CD14-positive monocyte (primary cell): ENCODE measurements around the gene TBC1D12. TPM values are rescaled to one million over a fixed set of nuclear protein-coding genes. Genes with fewer than 3 reads are reported as not detected.

ENCODE experiments used
- DNase-seq, 3 donors: peaks; one replicate each; pipeline ENCODE4 v3.0.0-alpha.2; 2011 to 2022
- H2AFZ ChIP-seq: 2 replicates; pipeline ENCODE4 v1.6.0; 2012; ENCODE audit warnings: mild to moderate bottlenecking, low read depth, low read length, inconsistent platforms; ENCODE audit not compliant: insufficient read depth, poor library complexity, severe bottlenecking
- H3K27ac ChIP-seq, 2 donors: 1 replicate in 1 of 2; 2 replicates in 1 of 2; pipeline ENCODE4 v1.5.1; 2012 to 2013; ENCODE audit warnings: low read length in 2 of 2, control low read depth in 1 of 2, inconsistent platforms in 1 of 2, low read depth in 1 of 2, mild to moderate bottlenecking in 1 of 2
- H3K27me3 ChIP-seq, 2 donors: one replicate each; pipeline versions ENCODE4 v1.6.0 to v1.6.1; 2011 to 2013; ENCODE audit warnings: low read length in 2 of 2; ENCODE audit not compliant: control insufficient read depth in 2 of 2, insufficient read depth in 2 of 2
- H3K36me3 ChIP-seq, 2 donors: replicated peaks in 1 of 2; 1 replicate in 1 of 2; 2 replicates in 1 of 2; pipeline versions ENCODE4 v1.5.1 to v1.6.1; 2012 to 2013; ENCODE audit warnings: low read length in 2 of 2, control low read depth in 1 of 2, inconsistent platforms in 1 of 2, mild to moderate bottlenecking in 1 of 2; ENCODE audit not compliant: insufficient read depth in 2 of 2, control insufficient read depth in 1 of 2
- H3K4me1 ChIP-seq, 2 donors: 1 replicate in 1 of 2; 2 replicates in 1 of 2; pipeline versions ENCODE4 v1.5.1 to v1.6.1; 2012 to 2013; ENCODE audit warnings: low read length in 2 of 2, control low read depth in 1 of 2, inconsistent platforms in 1 of 2, mild to moderate bottlenecking in 1 of 2, moderate library complexity in 1 of 2; ENCODE audit not compliant: insufficient read depth in 2 of 2, control insufficient read depth in 1 of 2
- H3K4me2 ChIP-seq: replicated peaks from 2 replicates; pipeline ENCODE3; 2012; ENCODE audit warnings: low read length, moderate library complexity, mild to moderate bottlenecking; ENCODE audit not compliant: poor library complexity, severe bottlenecking; ENCODE audit errors: extremely low read depth
- H3K4me3 ChIP-seq, 3 experiments: fragments of 200-600 bp in 1 of 3; sonication (generic) in 1 of 3; replicated peaks in 1 of 3; 1 replicate in 2 of 3; 2 replicates in 1 of 3; pipeline ENCODE4 v1.5.1; 2011 to 2013; ENCODE audit warnings: low read length in 3 of 3, mild to moderate bottlenecking in 3 of 3, control low read depth in 2 of 3, low read depth in 2 of 3, inconsistent platforms in 1 of 3, moderate library complexity in 1 of 3
- H3K79me2 ChIP-seq: 2 replicates; pipeline ENCODE4 v1.6.0; 2012; ENCODE audit warnings: mild to moderate bottlenecking, control low read depth, inconsistent platforms, low read length, moderate library complexity; ENCODE audit not compliant: insufficient read depth
- H3K9ac ChIP-seq: 2 replicates; pipeline ENCODE4 v1.6.0; 2017; ENCODE audit warnings: low read length, mild to moderate bottlenecking; ENCODE audit not compliant: insufficient read depth, poor library complexity, severe bottlenecking
- H3K9me3 ChIP-seq, 2 donors: replicated peaks in 1 of 2; 1 replicate in 1 of 2; 2 replicates in 1 of 2; pipeline versions ENCODE4 v1.5.1 to v1.6.1; 2012 to 2013; ENCODE audit warnings: low read length in 2 of 2, control low read depth in 1 of 2; ENCODE audit not compliant: control insufficient read depth in 1 of 2, insufficient read depth in 1 of 2
- H4K20me1 ChIP-seq: 2 replicates; pipeline ENCODE4 v1.6.0; 2012; ENCODE audit warnings: mild to moderate bottlenecking, low read length, control low read depth, moderate library complexity; ENCODE audit not compliant: insufficient read depth
- H3K27ac Mint-ChIP-seq, 7 donors: one replicate each; pipeline ENCODE4 v1.8.0; 2020; ENCODE audit warnings: mild to moderate bottlenecking in 7 of 7, mixed read lengths in 7 of 7, moderate library complexity in 6 of 7, inconsistent platforms in 2 of 7
- H3K27me3 Mint-ChIP-seq, 3 donors: one replicate each; pipeline ENCODE4 v1.8.0; 2021 to 2022; ENCODE audit warnings: low read depth in 3 of 3, mild to moderate bottlenecking in 3 of 3, mixed read lengths in 3 of 3, moderate library complexity in 3 of 3, inconsistent platforms in 1 of 3
- H3K36me3 Mint-ChIP-seq, 2 donors: one replicate each; pipeline ENCODE4 v1.8.0; 2020; ENCODE audit warnings: mixed read lengths in 2 of 2, inconsistent platforms in 1 of 2, mild to moderate bottlenecking in 1 of 2
- H3K4me1 Mint-ChIP-seq: one replicate; pipeline ENCODE4 v1.8.0; 2020; ENCODE audit warnings: mild to moderate bottlenecking, mixed read lengths
- H3K4me3 Mint-ChIP-seq, 2 donors: one replicate each; pipeline ENCODE4 v1.8.0; 2020; ENCODE audit warnings: mild to moderate bottlenecking in 2 of 2, mixed read lengths in 2 of 2, moderate library complexity in 1 of 2
- H3K9me3 Mint-ChIP-seq, 7 donors: one replicate each; pipeline ENCODE4 v1.8.0; 2020 to 2022; ENCODE audit warnings: mixed read lengths in 7 of 7, mild to moderate bottlenecking in 6 of 7, moderate library complexity in 6 of 7, inconsistent platforms in 2 of 7
- WGBS: methylation state at CpG from one replicate; pipeline ENCODE4 v1.1.5; 2013; ENCODE audit warnings: missing lambda C conversion rate; ENCODE audit not compliant: insufficient coverage; 5-methylcytosine and 5-hydroxymethylcytosine counted together
- intact Hi-C, 2 donors: fragments of 100-400 bp; cut with micrococcal nuclease; formaldehyde crosslinking; loops; one replicate each; pipeline versions ENCODE4 v1.15.0 to v1.15.1; 2023
- polyA plus RNA-seq, 3 donors: library from polyadenylated mRNA; depleted of rRNA in 1 of 3; unstranded in 2 of 3; stranded (reverse) in 1 of 3; fragments of 300-500 nt in 2 of 3; fragments of >200 nt in 1 of 3; fragmentation: Illumina TruSeq in 2 of 3; gene quantifications; 1 replicate in 2 of 3; 2 replicates in 1 of 3; pipeline ENCODE4 v1.2.3, GENCODE V29; 2012 to 2021
- TF ChIP-seq, protein P1 (sequence below): fragments of 200-600 bp; IDR thresholded peaks from one replicate; pipeline ENCODE4 v1.8.0; 2022; ENCODE audit warnings: antibody characterized with exemption, mild to moderate bottlenecking

TBC1D12 gene
- polyA plus RNA-seq, 3 donors: 3.1 to 10.5 (median 3.4) TPM

DNA sequence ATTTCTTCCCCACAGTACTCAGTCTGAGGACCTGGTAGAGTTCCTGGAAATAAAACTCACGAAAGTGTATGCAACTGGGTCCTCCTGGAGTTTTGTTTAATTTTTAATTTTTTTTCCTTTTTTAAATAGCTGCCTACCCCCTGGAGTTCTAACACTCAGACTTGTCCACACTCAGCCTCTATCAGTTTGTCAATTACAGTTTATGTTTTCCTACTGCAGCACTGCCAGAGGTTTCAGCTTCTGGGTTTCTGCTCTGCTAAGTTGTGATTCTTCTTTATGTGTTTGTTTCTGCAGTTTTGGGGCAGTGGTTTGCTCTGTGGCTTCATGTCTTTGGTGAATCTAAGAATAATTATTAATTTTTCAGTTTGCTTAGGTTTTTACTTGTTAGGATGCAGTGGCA is 59.2 kb downstream of the TBC1D12 start:
- no peak overlapping the region for H3K27ac ChIP-seq
- H3K27me3 ChIP-seq: no peaks in the 10 kb centered on the region
- H3K4me3 Mint-ChIP-seq: no peak overlapping the region
- no peaks in the 10 kb centered on the region for H3K4me1 ChIP-seq
- H3K9me3 Mint-ChIP-seq: peaks cover 14 to 32% (median 27%) of the 10 kb centered on the region in 7 donors
- H3K27me3 Mint-ChIP-seq: peaks cover 0 to 2% (median 0%) of the 10 kb centered on the region in 3 donors
- no peak overlapping the region for H3K9ac ChIP-seq
- no peak for DNase-seq
- H3K36me3 Mint-ChIP-seq: peaks cover 4 to 11% of the 10 kb centered on the region in 2 donors
- H4K20me1 ChIP-seq: no peaks in the 10 kb centered on the region
- H3K27ac Mint-ChIP-seq: no peak overlapping the region
- no peak overlapping the region for H3K4me3 ChIP-seq
- TF ChIP-seq, protein P1, sequence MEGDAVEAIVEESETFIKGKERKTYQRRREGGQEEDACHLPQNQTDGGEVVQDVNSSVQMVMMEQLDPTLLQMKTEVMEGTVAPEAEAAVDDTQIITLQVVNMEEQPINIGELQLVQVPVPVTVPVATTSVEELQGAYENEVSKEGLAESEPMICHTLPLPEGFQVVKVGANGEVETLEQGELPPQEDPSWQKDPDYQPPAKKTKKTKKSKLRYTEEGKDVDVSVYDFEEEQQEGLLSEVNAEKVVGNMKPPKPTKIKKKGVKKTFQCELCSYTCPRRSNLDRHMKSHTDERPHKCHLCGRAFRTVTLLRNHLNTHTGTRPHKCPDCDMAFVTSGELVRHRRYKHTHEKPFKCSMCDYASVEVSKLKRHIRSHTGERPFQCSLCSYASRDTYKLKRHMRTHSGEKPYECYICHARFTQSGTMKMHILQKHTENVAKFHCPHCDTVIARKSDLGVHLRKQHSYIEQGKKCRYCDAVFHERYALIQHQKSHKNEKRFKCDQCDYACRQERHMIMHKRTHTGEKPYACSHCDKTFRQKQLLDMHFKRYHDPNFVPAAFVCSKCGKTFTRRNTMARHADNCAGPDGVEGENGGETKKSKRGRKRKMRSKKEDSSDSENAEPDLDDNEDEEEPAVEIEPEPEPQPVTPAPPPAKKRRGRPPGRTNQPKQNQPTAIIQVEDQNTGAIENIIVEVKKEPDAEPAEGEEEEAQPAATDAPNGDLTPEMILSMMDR: no peak
- peaks cover 0 to 19% of the 10 kb centered on the region in 2 donors for H3K36me3 ChIP-seq
- no CpG with 5 or more reads among the region's 1 CpG for WGBS
- peaks cover 19 to 22% of the 10 kb centered on the region in 2 donors for H3K9me3 ChIP-seq
- H2AFZ ChIP-seq: no peak overlapping the region
- H3K4me2 ChIP-seq: no peak overlapping the region
- intact Hi-C loops: no loop called here
- no peaks in the 10 kb centered on the region for H3K4me1 Mint-ChIP-seq
- no peaks in the 10 kb centered on the region for H3K79me2 ChIP-seq

DNA sequence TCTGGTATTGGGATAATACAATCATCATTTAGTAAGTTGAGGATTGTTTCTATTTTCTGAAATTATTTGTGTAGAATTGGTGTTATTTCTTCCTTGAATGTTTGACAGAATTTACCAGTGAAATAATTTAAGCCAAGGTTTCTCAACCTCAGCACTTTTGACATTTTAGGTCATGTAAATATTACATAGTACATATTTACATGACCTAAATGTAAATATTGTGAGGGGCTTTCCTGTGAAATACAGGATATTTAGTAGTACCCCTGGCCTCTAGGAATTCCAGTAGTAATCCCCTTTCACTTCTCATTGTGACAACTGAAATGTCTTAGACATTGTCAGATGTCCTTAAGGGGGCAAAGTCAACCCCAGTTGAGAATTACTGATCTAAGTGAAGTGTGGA is 59.8 kb downstream of the TBC1D12 start:
- TF ChIP-seq, protein P1: no peak
- no peak overlapping the region for H3K4me2 ChIP-seq
- peaks cover 4 to 11% of the 10 kb centered on the region in 2 donors for H3K36me3 Mint-ChIP-seq
- H3K4me3 Mint-ChIP-seq: no peak overlapping the region
- H2AFZ ChIP-seq: no peak overlapping the region
- peaks cover 14 to 32% (median 27%) of the 10 kb centered on the region in 7 donors for H3K9me3 Mint-ChIP-seq
- no peaks in the 10 kb centered on the region for H3K4me1 Mint-ChIP-seq
- no peaks in the 10 kb centered on the region for H3K4me1 ChIP-seq
- peaks cover 0 to 2% (median 0%) of the 10 kb centered on the region in 3 donors for H3K27me3 Mint-ChIP-seq
- H3K36me3 ChIP-seq: peaks cover 0 to 19% of the 10 kb centered on the region in 2 donors
- no peak for DNase-seq
- H4K20me1 ChIP-seq: no peaks in the 10 kb centered on the region
- no peak overlapping the region for H3K4me3 ChIP-seq
- intact Hi-C loops: no loop called here
- H3K27ac ChIP-seq: no peak overlapping the region
- peaks cover 19 to 22% of the 10 kb centered on the region in 2 donors for H3K9me3 ChIP-seq
- no peaks in the 10 kb centered on the region for H3K27me3 ChIP-seq
- H3K79me2 ChIP-seq: no peaks in the 10 kb centered on the region
- H3K27ac Mint-ChIP-seq: no peak overlapping the region
- no peak overlapping the region for H3K9ac ChIP-seq
